ENCODE results near the gene ACBD6. TPM values are rescaled to one million over a fixed set of nuclear protein-coding genes. Genes with fewer than 3 reads are reported as not detected.

ACBD6 gene
- total RNA-seq, 1 donor from 2014 or later: 57.5 TPM

DNA sequence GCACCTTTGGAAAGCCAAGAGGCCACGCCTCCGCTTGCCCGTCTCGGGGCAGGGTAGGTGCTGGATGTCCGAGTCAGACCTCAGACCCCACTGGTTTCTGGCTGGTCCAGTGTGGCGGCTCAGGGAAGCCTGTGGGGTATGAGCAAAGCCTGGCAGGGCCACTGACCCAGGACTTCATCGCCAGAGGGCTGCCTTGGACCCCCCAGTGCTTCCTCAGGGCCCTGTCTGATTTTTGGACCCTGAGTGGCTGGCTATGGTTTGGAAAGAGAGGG is 251.9 kb downstream of the ACBD6 start:
- Mint-ChIP-seq H3K27me3 (ENCODE audit: unreplicated experiment) (no peaks in the 10 kb centered on the region), H3K4me3 (ENCODE audit: unreplicated experiment) (no peak overlapping the region), H3K4me1 (ENCODE audit: unreplicated experiment) (peaks cover 4% of the 10 kb centered on the region), H3K9me3 (ENCODE audit: unreplicated experiment) (no peaks in the 10 kb centered on the region), H3K36me3 (ENCODE audit: unreplicated experiment) (no peaks in the 10 kb centered on the region), H3K27ac (ENCODE audit: unreplicated experiment) (no peak overlapping the region)
- TF ChIP-seq, protein P1, sequence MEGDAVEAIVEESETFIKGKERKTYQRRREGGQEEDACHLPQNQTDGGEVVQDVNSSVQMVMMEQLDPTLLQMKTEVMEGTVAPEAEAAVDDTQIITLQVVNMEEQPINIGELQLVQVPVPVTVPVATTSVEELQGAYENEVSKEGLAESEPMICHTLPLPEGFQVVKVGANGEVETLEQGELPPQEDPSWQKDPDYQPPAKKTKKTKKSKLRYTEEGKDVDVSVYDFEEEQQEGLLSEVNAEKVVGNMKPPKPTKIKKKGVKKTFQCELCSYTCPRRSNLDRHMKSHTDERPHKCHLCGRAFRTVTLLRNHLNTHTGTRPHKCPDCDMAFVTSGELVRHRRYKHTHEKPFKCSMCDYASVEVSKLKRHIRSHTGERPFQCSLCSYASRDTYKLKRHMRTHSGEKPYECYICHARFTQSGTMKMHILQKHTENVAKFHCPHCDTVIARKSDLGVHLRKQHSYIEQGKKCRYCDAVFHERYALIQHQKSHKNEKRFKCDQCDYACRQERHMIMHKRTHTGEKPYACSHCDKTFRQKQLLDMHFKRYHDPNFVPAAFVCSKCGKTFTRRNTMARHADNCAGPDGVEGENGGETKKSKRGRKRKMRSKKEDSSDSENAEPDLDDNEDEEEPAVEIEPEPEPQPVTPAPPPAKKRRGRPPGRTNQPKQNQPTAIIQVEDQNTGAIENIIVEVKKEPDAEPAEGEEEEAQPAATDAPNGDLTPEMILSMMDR (IDR thresholded peaks at IDR 0.05): no peak
- no peak for DNase-seq (ENCODE audit: extremely low spot score, unreplicated experiment)

DNA sequence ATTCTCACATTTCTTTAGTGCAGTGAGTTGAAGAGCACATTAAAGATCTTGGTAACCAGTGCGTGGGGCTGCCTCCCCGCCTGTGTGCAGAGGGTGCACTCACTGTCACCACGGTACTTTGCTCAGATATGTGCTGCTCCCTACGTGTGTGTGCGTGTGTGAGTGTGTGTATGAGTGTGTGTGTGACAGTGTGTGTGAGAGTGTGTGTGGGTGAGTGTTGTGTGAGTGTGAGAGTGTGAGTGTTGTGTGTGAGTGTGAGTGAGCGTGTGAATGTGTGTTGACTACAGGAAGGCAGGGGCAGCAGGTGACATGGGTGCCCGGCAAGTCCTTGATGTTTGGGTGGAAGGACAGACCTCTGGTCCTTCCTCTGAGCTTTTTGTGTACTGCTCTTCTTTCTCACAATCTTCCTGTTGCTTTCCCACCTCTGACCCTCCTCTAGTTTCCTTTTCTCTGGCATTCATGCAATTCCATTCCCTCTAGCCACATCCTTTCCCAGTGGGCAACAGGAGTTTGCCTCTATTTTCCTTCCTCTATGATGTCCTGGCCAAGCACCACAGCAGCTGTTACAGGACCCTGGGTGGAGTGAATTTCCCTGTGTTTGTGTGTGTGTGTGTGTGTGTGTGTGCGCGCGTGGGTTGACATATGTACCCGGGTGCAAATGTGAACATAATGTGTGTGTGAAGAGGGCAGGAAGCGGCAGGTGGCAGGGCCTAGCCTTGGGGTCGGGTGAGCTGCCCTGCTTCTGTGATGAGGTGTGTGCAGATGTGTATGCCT is 252.5 kb downstream of the ACBD6 start:
- Mint-ChIP-seq H3K27me3 (ENCODE audit: unreplicated experiment) (no peaks in the 10 kb centered on the region), H3K9me3 (ENCODE audit: unreplicated experiment) (no peaks in the 10 kb centered on the region), H3K27ac (ENCODE audit: unreplicated experiment) (no peak overlapping the region), H3K4me3 (ENCODE audit: unreplicated experiment) (no peak overlapping the region), H3K4me1 (ENCODE audit: unreplicated experiment) (peaks cover 4% of the 10 kb centered on the region), H3K36me3 (ENCODE audit: unreplicated experiment) (no peaks in the 10 kb centered on the region)
- TF ChIP-seq, protein P1 (IDR thresholded peaks at IDR 0.05): no peak
- DNase-seq (ENCODE audit: extremely low spot score, unreplicated experiment): no peak

DNA sequence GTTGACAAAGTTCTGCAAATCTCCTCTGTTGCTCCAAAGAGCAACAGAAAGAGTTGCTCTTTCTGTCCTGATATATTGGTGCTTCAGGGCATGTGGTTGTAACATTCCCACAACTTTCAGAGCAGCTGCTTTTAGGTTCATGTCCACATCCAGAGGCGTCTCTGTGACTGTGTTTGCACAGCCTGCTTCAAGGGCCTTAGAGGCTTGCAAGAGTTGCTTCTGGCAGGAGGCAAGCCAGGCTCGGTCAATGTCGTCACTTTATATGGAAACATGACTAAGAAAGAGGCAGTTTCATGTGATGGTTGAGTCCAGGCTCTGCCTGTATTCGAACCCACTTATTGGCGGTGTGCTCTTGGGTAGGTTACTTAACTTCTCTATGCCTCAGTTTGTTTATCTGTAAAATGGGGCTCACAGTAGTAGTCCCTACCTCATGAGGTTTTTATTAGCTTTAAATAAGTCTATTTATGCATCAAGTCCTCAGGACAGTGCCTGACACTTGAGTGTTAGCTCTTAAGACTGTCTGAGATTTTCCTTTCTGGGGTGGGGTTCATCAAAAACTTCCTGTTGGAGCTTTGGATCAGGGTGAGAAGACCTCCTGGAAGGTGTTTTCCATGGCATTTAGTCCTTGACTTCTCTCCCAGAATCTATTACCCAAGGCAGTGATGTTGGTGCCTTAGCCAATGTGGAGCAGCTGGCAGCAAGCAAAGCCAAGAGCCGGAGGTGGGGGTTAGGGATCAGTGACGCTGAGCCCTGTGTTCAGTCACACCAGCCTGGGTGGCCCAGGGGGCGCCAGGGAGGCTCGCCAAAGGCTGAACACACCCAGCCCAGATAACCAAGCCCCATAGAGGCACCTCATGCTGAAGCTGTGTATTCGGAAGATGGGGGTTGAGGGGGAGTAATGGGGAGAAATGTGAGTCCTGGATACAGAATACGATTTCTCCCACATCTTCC is 253.4 kb downstream of the ACBD6 start:
- H3K36me3 Mint-ChIP-seq (ENCODE audit: unreplicated experiment): no peaks in the 10 kb centered on the region
- H3K4me3 Mint-ChIP-seq (ENCODE audit: unreplicated experiment): no peak overlapping the region
- H3K9me3 Mint-ChIP-seq (ENCODE audit: unreplicated experiment): no peaks in the 10 kb centered on the region
- H3K4me1 Mint-ChIP-seq (ENCODE audit: unreplicated experiment): peaks cover 4% of the 10 kb centered on the region
- no peak for DNase-seq (ENCODE audit: extremely low spot score, unreplicated experiment)
- no peak overlapping the region for H3K27ac Mint-ChIP-seq (ENCODE audit: unreplicated experiment)
- no peaks in the 10 kb centered on the region for H3K27me3 Mint-ChIP-seq (ENCODE audit: unreplicated experiment)
- TF ChIP-seq, protein P1 (IDR thresholded peaks at IDR 0.05): no peak

DNA sequence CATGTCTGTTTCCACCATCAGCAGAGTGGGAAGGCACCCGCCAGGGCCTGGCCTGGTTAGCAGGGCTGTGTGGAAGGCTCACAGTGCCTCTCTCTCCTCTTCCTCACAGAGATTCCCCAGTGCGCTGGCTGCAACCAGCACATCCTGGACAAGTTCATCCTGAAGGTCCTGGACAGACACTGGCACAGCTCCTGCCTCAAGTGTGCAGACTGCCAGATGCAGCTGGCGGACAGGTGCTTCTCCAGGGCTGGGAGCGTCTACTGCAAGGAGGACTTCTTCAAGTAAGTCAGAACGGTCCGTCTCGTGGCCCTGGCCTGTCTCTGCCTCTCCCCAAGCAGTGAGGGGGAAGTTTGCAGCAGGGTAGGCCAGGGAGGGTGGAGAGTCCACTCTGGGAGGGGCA is 254.2 kb downstream of the ACBD6 start:
- Mint-ChIP-seq H3K27ac (ENCODE audit: unreplicated experiment) (no peak overlapping the region), H3K9me3 (ENCODE audit: unreplicated experiment) (no peaks in the 10 kb centered on the region), H3K27me3 (ENCODE audit: unreplicated experiment) (no peaks in the 10 kb centered on the region), H3K4me3 (ENCODE audit: unreplicated experiment) (no peak overlapping the region), H3K4me1 (ENCODE audit: unreplicated experiment) (peaks cover 4% of the 10 kb centered on the region), H3K36me3 (ENCODE audit: unreplicated experiment) (no peaks in the 10 kb centered on the region)
- no peak for DNase-seq (ENCODE audit: extremely low spot score, unreplicated experiment)
- TF ChIP-seq, protein P1 (IDR thresholded peaks at IDR 0.05): no peak

DNA sequence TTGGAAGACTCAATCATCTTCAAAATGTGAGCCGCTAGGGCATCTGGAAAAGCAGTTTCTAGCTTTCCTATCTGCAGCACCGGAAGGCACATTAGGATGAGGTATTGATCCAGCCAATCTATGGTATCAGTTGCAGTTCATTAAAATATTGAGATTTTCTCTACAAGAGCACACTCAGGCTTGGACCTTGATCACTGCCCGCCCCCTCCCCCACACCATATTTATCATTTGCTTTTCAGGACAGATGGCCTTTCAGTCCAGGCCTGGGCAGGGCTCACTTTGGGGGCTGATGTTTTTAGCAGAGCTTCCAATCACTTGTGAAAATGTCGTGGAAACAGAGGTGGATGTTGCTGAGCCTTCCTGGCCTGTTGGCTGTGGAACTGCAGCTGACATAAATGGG is 254.8 kb downstream of the ACBD6 start:
- Mint-ChIP-seq H3K9me3 (ENCODE audit: unreplicated experiment) (no peaks in the 10 kb centered on the region), H3K27me3 (ENCODE audit: unreplicated experiment) (peaks cover under 1% of the 10 kb centered on the region), H3K27ac (ENCODE audit: unreplicated experiment) (no peak overlapping the region), H3K4me3 (ENCODE audit: unreplicated experiment) (no peak overlapping the region), H3K36me3 (ENCODE audit: unreplicated experiment) (no peaks in the 10 kb centered on the region), H3K4me1 (ENCODE audit: unreplicated experiment) (peaks cover 4% of the 10 kb centered on the region)
- TF ChIP-seq, protein P1 (IDR thresholded peaks at IDR 0.05): no peak
- no peak for DNase-seq (ENCODE audit: extremely low spot score, unreplicated experiment)

All from osteocyte (in vitro differentiated cells).